ENCODE data around the gene VDR.

DNA sequence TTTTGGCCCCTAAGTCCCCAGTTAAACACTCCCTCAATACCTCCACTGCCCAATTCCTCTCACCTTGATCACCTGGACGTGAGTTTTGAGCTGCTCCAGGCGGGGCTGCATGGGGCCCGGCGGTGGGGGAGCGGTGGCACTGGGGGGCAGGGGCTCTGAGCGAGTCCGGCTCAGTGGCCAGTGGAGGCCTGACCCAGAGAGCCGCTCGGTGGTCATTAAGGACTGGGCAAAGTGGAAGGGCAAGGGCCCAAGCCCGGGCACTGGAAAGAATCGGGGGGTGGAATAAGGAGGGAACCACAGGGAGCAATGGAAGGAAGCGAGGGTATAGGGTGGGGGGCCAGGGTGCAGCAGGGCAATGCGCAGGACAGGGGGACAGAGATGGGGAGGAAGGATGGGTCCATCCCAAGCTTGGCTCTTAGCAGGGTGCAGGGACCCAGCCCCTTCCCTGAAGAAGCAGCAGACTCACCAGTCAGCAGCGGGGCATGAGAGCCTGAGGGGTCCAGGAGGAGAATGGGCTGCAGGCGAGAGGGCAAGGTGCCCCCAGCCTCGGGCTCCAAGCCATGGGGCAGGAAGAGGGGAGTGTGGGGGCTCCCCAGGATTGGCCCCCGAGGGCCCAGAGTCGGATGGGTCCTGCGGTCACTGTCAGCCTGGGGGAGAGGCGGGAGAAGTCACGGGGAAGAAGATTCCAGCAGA lies 109.5 kb downstream of the VDR start:
- TF ChIP-seq, protein P1, sequence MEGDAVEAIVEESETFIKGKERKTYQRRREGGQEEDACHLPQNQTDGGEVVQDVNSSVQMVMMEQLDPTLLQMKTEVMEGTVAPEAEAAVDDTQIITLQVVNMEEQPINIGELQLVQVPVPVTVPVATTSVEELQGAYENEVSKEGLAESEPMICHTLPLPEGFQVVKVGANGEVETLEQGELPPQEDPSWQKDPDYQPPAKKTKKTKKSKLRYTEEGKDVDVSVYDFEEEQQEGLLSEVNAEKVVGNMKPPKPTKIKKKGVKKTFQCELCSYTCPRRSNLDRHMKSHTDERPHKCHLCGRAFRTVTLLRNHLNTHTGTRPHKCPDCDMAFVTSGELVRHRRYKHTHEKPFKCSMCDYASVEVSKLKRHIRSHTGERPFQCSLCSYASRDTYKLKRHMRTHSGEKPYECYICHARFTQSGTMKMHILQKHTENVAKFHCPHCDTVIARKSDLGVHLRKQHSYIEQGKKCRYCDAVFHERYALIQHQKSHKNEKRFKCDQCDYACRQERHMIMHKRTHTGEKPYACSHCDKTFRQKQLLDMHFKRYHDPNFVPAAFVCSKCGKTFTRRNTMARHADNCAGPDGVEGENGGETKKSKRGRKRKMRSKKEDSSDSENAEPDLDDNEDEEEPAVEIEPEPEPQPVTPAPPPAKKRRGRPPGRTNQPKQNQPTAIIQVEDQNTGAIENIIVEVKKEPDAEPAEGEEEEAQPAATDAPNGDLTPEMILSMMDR (IDR thresholded peaks at IDR 0.05), result no peak
- TF ChIP-seq POLR2A (IDR thresholded peaks at IDR 0.05), result no peak

Data from uterus (tissue), 2 donors.